OCI-LY3 (cell line): Measurements from ENCODE around the gene SRGAP1.
"Not testable (repeated sequence)": the region's sequence is repeated elsewhere in the genome, so short reads cannot be mapped to it uniquely, and the experiment has no call there.

Source experiments
- H2AFZ ChIP-seq: fragments of 200-600, 300-600 bp; shearing (Covaris generic); 2 replicates; pipeline ENCODE4 v1.6.0; 2014; ENCODE audit warnings: antibody characterized with exemption, low read depth, low read length
- H3K27ac ChIP-seq: fragments of 200-600, 300-600 bp; sonication (generic); 2 replicates; pipeline ENCODE4 v1.5.1; 2014; ENCODE audit warnings: mild to moderate bottlenecking, low read length, moderate library complexity, mixed read lengths
- H3K27me3 ChIP-seq: fragments of 200-600, 300-600 bp; sonication (generic); 2 replicates; pipeline ENCODE4 v1.6.1; 2014; ENCODE audit warnings: low read depth, low read length, mixed read lengths
- H3K36me3 ChIP-seq: fragments of 200-600, 300-600 bp; sonication (generic); replicated peaks from 2 replicates; pipeline ENCODE3; 2014; ENCODE audit warnings: low read depth, low read length, mixed read lengths
- H3K4me1 ChIP-seq: fragments of 300-600, 200-600 bp; sonication (generic); 2 replicates; pipeline ENCODE4 v1.6.1; 2014; ENCODE audit warnings: low read length, mixed read lengths
- H3K4me2 ChIP-seq: fragments of 200-600, 300-600 bp; sonication (generic); 2 replicates; pipeline ENCODE4 v1.6.1; 2014; ENCODE audit warnings: low read length, mixed read lengths
- H3K4me3 ChIP-seq: fragments of 300-600, 200-600 bp; sonication (generic); 2 replicates; pipeline ENCODE4 v1.5.1; 2014; ENCODE audit warnings: antibody characterized with exemption, mild to moderate bottlenecking, low read length, moderate library complexity
- H3K79me2 ChIP-seq: fragments of 300-600, 200-600 bp; shearing (Covaris generic); 2 replicates; pipeline ENCODE4 v1.6.1; 2014; ENCODE audit warnings: mild to moderate bottlenecking, low read length, mixed read lengths
- H3K9ac ChIP-seq: fragments of 300-600, 200-600 bp; shearing (Covaris generic); 2 replicates; pipeline ENCODE4 v1.6.0; 2014; ENCODE audit warnings: mild to moderate bottlenecking, low read length, moderate library complexity
- H3K9me3 ChIP-seq: fragments of 200-600, 300-600 bp; shearing (Covaris generic); 2 replicates; pipeline ENCODE4 v1.6.1; 2014; ENCODE audit warnings: low read length, mixed read lengths; ENCODE audit not compliant: insufficient read depth
- H4K20me1 ChIP-seq: fragments of 200-600, 300-600 bp; sonication (generic); 2 replicates; pipeline ENCODE4 v1.6.1; 2016; ENCODE audit warnings: low read length, mixed read lengths; ENCODE audit not compliant: insufficient read depth
- CTCF ChIP-seq: fragments of 200-600, 300-600 bp; sonication (generic); IDR thresholded peaks from 2 replicates; pipeline ENCODE4 v1.5.1; 2014; ENCODE audit warnings: antibody characterized with exemption, low read length, low read depth
- EZH2phosphoT487 ChIP-seq: fragments of 200-600 bp; shearing (Covaris generic); IDR thresholded peaks from 2 replicates; pipeline ENCODE4 v1.6.1; 2018; ENCODE audit warnings: antibody characterized with exemption, mixed run types, low read depth

SRGAP1 gene

GRCh38 chr12:64132672-64133071 is 288.2 kb downstream of the SRGAP1 start:
- not testable (repeated sequence) for H3K9ac ChIP-seq

GRCh38 chr12:64137117-64137516 is 292.6 kb downstream of the SRGAP1 start:
- Histone ChIP-seq H3K9me3 (no peaks in the 10 kb centered on the region), H2AFZ (no peak overlapping the region), H3K9ac (no peak overlapping the region), H3K27ac (no peak overlapping the region), H4K20me1 (no peaks in the 10 kb centered on the region), H3K36me3 (no peaks in the 10 kb centered on the region), H3K4me1 (no peaks in the 10 kb centered on the region), H3K79me2 (no peaks in the 10 kb centered on the region), H3K4me3 (no peak overlapping the region), H3K4me2 (no peak overlapping the region), H3K27me3 (no peaks in the 10 kb centered on the region)
- TF ChIP-seq EZH2phosphoT487 (no peak), CTCF (no peak)

More at GRCh38 chr12:64132672-64133071, 288.2 kb downstream of the SRGAP1 start:
- not testable (repeated sequence) for H3K9me3 ChIP-seq, H3K4me2 ChIP-seq, H3K36me3 ChIP-seq, H4K20me1 ChIP-seq, H3K4me1 ChIP-seq, H3K27me3 ChIP-seq, H2AFZ ChIP-seq, H3K4me3 ChIP-seq, H3K27ac ChIP-seq, H3K79me2 ChIP-seq

DNA sequence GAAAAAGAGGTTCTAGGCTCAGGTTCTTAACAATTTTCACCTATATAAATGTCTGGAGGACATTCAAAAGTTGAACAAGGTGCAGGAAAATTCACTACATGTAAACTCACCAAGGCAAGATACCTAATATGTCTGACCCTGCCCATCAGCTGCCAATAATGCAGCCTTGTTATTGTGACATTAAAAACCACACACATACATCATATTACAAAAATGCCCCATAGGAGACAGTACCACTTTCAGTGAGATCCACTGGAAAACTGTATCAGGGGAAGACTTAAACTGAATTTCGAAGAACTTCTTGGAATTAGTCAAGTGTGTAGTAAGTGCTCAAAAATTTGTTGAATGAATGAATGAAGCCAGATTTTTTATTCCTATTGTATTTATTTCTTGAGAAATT is 294.5 kb downstream of the SRGAP1 start:
- no peak overlapping the region for H3K9ac ChIP-seq
- peaks cover 2% of the 10 kb centered on the region for H3K36me3 ChIP-seq
- no peaks in the 10 kb centered on the region for H4K20me1 ChIP-seq
- no peaks in the 10 kb centered on the region for H3K9me3 ChIP-seq
- H3K4me1 ChIP-seq: peaks cover 5% of the 10 kb centered on the region
- no peaks in the 10 kb centered on the region for H3K27me3 ChIP-seq
- TF ChIP-seq EZH2phosphoT487: no peak
- no peak for TF ChIP-seq CTCF
- no peak overlapping the region for H2AFZ ChIP-seq
- no peak overlapping the region for H3K4me2 ChIP-seq
- H3K79me2 ChIP-seq: no peaks in the 10 kb centered on the region
- H3K4me3 ChIP-seq: no peak overlapping the region
- H3K27ac ChIP-seq: no peak overlapping the region

DNA sequence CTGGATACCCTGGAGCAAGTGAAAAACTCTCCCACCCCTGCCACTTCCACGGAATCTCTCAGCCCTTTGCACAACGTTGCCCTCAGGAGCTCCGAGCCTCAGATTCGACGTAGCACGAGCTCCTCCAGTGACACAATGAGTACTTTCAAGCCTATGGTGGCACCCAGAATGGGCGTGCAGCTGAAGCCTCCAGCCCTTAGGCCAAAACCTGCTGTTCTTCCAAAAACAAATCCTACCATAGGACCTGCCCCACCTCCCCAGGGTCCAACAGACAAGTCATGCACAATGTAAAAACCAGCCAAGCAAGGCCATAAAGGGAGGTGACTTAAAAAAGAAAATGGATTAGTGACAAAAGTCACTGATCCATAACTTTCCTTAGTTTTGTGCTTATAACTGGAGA is 297.9 kb downstream of the SRGAP1 start:
- H4K20me1 ChIP-seq: no peaks in the 10 kb centered on the region
- no peak overlapping the region for H2AFZ ChIP-seq

More for the DNA sequence above, 297.9 kb downstream of the SRGAP1 start:
- peaks cover 2% of the 10 kb centered on the region for H3K36me3 ChIP-seq
- H3K9ac ChIP-seq: no peak overlapping the region
- no peaks in the 10 kb centered on the region for H3K9me3 ChIP-seq
- no peaks in the 10 kb centered on the region for H3K79me2 ChIP-seq
- TF ChIP-seq CTCF (no peak), EZH2phosphoT487 (no peak)
- H3K27ac ChIP-seq: no peak overlapping the region
- H3K4me2 ChIP-seq: no peak overlapping the region
- no peaks in the 10 kb centered on the region for H3K27me3 ChIP-seq
- H3K4me1 ChIP-seq: peaks cover 6% of the 10 kb centered on the region
- H3K4me3 ChIP-seq: no peak overlapping the region
